Thoracic aorta (tissue), 2 donors: Measurements from ENCODE around the gene RAVER2. TPM values are rescaled to one million over a fixed set of nuclear protein-coding genes. Genes with fewer than 3 reads are reported as not detected.
"Not testable (repeated sequence)": the region's sequence is repeated elsewhere in the genome, so short reads cannot be mapped to it uniquely, and the experiment has no call there.

Experiments
- ATAC-seq: fragments of 150-250 bp; one replicate; pipeline ENCODE4 v1.8.0; 2017; ENCODE audit warnings: low read depth; ENCODE audit not compliant: insufficient number of reproducible peaks, low FRiP score
- DNase-seq: peaks from one replicate; pipeline ENCODE4 v3.0.0-alpha.2; 2020; ENCODE audit warnings: low spot score
- H3K27ac ChIP-seq, 2 donors: fragments of 200-600 bp; sonication (generic); 1 replicate in 1 of 2; 2 replicates in 1 of 2; pipeline ENCODE4 v1.5.1; 2016; ENCODE audit warnings: mild to moderate bottlenecking in 2 of 2, moderate library complexity in 2 of 2
- H3K27me3 ChIP-seq: fragments of 200-600 bp; sonication (generic); replicated peaks from 2 replicates; pipeline ENCODE4 v1.6.0; 2016; ENCODE audit warnings: mild to moderate bottlenecking; ENCODE audit not compliant: insufficient read depth
- H3K36me3 ChIP-seq: fragments of 200-600 bp; sonication (generic); one replicate; pipeline ENCODE4 v1.5.1; 2016
- H3K4me1 ChIP-seq, 2 donors: fragments of 200-600 bp; sonication (generic); 1 replicate in 1 of 2; 2 replicates in 1 of 2; pipeline versions ENCODE4 v1.5.1 to v1.6.0; 2016; ENCODE audit warnings: low read depth in 2 of 2, mild to moderate bottlenecking in 1 of 2; ENCODE audit not compliant: control insufficient read depth in 1 of 2
- H3K4me3 ChIP-seq: fragments of 200-600 bp; sonication (generic); 2 replicates; pipeline ENCODE4 v1.5.1; 2016; ENCODE audit warnings: mild to moderate bottlenecking
- H3K9me3 ChIP-seq: fragments of 200-600 bp; sonication (generic); 2 replicates; pipeline ENCODE4 v1.5.1; 2016
- total RNA-seq, 2 donors: library from RNA; depleted of rRNA; stranded (reverse); fragments of >200 nt; gene quantifications; one replicate each; pipeline versions ENCODE4 v1.1.0 to v1.2.3, GENCODE V29; 2016
- TF ChIP-seq, protein P1 (sequence below): fragments of 200-600 bp; sonication (generic); IDR thresholded peaks from one replicate; pipeline ENCODE4 v1.5.1; 2019; ENCODE audit warnings: antibody characterized with exemption

RAVER2 gene
- total RNA-seq, 2 donors from 2014 or later: 17.2 to 18.3 TPM

DNA sequence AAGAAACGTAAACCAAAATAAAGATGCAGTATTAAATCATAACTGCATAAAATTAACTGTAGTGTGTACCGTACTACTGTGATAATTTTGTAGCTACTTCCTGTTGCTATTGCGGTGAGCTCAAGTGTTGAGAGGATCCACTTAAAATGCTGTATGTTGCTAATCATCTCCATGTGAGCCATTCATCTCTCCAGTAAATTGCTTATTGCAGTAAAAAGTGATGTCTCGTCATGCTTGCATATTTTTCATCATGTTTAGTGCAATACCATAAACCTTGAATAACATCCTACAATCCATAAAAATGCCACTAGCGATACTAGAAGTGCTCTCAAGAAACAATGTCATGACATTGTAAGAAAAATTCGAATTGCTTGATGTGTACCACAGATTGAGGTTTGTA is 66.3 kb downstream of the RAVER2 start:
- no peaks in the 10 kb centered on the region for H3K27me3 ChIP-seq
- no peak for ATAC-seq

DNA sequence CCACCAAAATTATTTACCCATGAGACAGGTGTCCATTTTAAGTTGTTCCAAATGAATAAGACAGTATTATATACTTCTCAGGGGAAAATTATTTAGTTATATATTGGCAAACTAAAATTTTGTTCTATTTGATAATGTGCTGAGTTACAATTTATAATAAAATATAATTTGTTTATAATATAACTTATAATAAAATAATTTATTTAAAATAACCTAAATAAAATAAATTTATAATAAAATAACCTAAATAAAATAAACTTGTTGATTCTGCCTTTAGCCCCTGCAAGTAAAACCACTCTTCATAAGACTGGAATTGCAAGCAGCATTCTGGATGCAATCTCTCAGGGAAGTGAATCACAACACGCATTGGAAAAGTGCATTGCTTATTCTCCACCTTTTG is 69.6 kb downstream of the RAVER2 start:
- no peak overlapping the region for H3K27ac ChIP-seq
- TF ChIP-seq, protein P1, sequence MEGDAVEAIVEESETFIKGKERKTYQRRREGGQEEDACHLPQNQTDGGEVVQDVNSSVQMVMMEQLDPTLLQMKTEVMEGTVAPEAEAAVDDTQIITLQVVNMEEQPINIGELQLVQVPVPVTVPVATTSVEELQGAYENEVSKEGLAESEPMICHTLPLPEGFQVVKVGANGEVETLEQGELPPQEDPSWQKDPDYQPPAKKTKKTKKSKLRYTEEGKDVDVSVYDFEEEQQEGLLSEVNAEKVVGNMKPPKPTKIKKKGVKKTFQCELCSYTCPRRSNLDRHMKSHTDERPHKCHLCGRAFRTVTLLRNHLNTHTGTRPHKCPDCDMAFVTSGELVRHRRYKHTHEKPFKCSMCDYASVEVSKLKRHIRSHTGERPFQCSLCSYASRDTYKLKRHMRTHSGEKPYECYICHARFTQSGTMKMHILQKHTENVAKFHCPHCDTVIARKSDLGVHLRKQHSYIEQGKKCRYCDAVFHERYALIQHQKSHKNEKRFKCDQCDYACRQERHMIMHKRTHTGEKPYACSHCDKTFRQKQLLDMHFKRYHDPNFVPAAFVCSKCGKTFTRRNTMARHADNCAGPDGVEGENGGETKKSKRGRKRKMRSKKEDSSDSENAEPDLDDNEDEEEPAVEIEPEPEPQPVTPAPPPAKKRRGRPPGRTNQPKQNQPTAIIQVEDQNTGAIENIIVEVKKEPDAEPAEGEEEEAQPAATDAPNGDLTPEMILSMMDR: no peak
- ATAC-seq (no peak), DNase-seq (no peak)
- no peaks in the 10 kb centered on the region for H3K27me3 ChIP-seq
- no peaks in the 10 kb centered on the region for H3K36me3 ChIP-seq
- H3K9me3 ChIP-seq: no peaks in the 10 kb centered on the region
- H3K4me1 ChIP-seq: no peaks in the 10 kb centered on the region
- no peak overlapping the region for H3K4me3 ChIP-seq

More for the DNA sequence above, 66.3 kb downstream of the RAVER2 start:
- no peak overlapping the region for H3K4me3 ChIP-seq
- no peaks in the 10 kb centered on the region for H3K36me3 ChIP-seq
- H3K27ac ChIP-seq: no peak overlapping the region
- no peaks in the 10 kb centered on the region for H3K9me3 ChIP-seq
- DNase-seq: no peak
- TF ChIP-seq, protein P1: no peak
- H3K4me1 ChIP-seq: peaks cover 5 to 13% of the 10 kb centered on the region in 2 donors

DNA sequence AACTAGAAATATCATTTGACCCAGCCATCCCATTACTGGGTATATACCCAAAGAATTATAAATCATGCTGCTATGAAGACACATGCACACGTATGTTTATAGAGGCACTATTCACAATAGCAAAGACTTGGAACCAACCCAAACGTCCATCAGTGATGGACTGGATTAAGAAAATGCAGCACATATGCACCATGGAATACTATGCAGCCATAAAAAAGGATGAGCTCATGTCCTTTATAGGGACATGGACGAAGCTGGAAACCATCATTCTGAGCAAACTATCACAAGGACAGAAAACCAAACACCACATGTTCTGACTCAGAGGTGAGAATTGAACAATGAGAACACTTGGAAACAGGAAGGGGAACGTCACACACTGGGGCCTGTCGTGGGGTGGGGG is 72.5 kb downstream of the RAVER2 start:
- ATAC-seq, H3K4me3 ChIP-seq, H3K9me3 ChIP-seq, DNase-seq, H3K27ac ChIP-seq, H3K36me3 ChIP-seq, H3K4me1 ChIP-seq, H3K27me3 ChIP-seq: not testable (repeated sequence)

DNA sequence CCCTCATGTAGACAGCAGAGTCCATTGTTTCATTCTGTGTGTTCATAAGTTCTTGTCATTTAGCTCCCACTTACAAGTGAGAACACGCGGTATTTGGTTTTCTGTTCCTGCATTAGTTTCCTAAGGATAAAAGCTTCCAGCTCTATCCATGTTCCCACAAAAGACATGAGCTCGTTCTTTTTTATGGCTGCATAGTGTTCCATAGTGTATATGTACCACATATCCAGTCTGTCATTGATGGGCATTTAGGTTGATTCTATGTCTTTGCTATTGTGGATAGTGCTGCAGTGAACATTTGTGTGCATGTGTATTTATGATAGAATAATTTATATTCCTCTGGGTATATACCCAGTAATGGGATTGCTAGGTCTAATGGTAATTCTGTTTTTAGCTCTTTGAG is 75.7 kb downstream of the RAVER2 start:
- not testable (repeated sequence) for H3K4me1 ChIP-seq, H3K36me3 ChIP-seq, H3K27ac ChIP-seq, ATAC-seq, H3K27me3 ChIP-seq, H3K9me3 ChIP-seq, H3K4me3 ChIP-seq, DNase-seq

DNA sequence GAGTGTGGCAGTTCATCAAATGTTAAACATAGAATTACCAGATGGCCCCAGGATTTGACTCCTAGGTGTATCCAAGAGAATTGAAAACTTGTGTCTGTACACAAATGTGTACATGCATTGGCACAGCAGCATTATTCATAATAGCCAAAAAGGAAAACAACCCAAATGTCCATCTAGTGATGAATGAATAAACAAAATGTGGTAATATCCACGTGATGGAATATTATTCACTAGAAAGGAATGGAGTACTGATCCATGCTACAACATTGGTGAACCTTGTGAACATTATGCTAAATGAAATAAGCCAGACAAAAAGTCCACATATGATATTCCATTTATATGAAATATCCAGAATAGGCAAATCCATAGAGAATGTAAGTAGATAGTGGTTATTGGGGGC is 77.7 kb downstream of the RAVER2 start:
- Histone ChIP-seq H3K36me3 (no peaks in the 10 kb centered on the region), H3K9me3 (no peaks in the 10 kb centered on the region), H3K4me1 (peaks cover 0 to 10% of the 10 kb centered on the region in 2 donors), H3K27ac (peak overlapping the region in 1 of 2 donors; percentile 41), H3K27me3 (no peaks in the 10 kb centered on the region), H3K4me3 (no peak overlapping the region)
- DNase-seq: no peak
- no peak for ATAC-seq
- TF ChIP-seq, protein P1: no peak

DNA sequence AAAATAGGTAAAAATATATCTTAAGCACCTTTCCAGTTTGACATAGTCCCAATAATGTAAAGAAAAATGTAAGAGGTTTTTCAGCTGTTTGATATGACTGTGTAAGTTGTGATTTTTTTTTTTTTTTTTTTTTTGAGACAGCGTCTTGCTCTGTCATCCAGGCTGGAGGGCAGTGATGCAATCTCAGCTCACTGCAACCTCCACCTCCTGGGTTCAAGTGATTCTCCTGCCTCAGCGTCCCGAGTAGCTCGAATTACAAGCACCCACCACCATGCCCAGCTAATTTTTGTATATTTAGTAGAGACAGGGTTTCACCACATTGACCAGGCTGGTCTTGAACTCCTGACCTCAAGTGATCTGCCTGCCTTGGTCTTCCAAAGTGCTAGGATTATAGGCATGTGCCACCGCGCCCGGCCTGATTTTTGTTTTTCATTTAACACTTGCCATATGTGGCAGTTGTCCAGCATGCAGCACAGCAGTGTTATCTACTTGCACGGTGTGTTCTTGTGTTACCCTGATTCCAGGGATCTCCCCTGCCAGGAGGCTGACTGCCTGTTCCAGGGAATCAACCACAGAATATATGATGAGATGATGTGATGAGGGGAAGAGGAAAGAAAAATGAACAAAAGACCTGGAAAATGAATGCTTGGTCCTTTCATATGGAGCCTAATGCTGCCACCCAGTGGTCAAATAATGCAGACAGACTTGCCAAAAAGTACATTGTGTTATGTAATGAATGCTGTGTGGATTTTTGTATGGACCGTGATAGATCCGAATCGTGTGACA is 79.0 kb downstream of the RAVER2 start:
- H3K27ac ChIP-seq: no peak overlapping the region
- DNase-seq (peak; percentile 36), ATAC-seq (peak; percentile 84)
- H3K4me3 ChIP-seq: no peak overlapping the region
- H3K9me3 ChIP-seq: no peaks in the 10 kb centered on the region
- H3K4me1 ChIP-seq: peaks cover 0 to 10% of the 10 kb centered on the region in 2 donors
- TF ChIP-seq, protein P1: peak; percentile 80
- H3K36me3 ChIP-seq: no peaks in the 10 kb centered on the region
- H3K27me3 ChIP-seq: no peaks in the 10 kb centered on the region
